Kidney tubule cell (primary cell): ENCODE data around the gene GMNN.
"Not testable (repeated sequence)": the region's sequence is repeated elsewhere in the genome, so short reads cannot be mapped to it uniquely, and the experiment has no call there.

ENCODE experiments used
- DNase-seq: peaks from one replicate; pipeline ENCODE4 v3.0.0-alpha.2; 2018; ENCODE audit warnings: low spot score

The GMNN gene

DNA sequence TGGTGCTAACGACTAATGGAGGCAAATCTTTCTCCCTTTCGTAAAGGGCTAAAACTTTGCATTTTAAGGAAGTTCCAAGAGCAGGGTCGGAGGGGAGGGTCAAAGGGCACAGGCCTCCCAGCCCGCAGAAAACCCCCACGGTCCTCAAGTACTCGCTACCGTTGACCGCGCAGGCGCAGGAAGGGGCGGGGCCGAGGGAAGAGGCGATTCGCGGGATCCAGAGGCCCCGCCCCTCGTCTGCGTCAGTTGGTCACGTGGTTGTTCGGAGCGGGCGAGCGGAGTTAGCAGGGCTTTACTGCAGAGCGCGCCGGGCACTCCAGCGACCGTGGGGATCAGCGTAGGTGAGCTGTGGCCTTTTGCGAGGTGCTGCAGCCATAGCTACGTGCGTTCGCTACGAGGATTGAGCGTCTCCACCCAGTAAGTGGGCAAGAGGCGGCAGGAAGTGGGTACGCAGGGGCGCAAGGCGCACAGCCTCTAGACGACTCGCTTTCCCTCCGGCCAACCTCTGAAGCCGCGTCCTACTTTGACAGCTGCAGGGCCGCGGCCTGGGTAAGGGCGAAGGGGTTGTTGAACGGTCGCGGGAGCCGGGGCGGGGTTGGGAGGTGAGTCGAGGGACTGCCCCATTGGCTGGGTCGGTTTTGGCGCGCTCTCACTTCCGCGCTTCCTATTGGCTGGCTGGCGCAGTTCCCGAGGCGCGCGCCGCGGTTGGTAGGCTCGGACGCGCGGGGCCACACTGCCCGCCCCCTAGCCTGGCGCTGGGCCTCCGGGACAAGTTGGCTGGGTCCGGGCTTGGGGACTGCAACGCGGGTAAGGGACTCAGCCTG lies at the start of gene GMNN:
GMNN (plus strand) TSS at position 242 of the 824 bp plus-strand sequence. CDS start 2,310 bp downstream, outside the sequence.
- peak; percentile 92 for DNase-seq

DNA sequence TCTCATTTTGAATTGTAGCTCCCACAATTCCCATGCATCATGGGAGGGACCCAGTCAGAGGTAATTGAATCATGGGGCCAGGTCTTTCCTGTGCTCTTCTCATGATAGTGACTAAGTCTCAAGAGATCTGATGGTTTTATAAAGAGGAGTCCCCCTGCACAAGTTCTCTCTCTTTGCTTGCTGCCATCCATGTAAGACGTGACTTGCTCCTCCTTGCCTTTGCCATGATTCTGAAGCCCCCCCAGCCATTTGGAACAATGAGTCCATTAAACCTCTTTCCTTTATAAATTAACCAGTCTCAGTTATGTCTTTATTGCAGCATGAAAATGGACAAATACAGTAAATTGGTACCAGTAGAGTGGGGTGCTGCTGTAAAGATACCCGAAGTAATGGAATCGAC lies 44.1 kb upstream of the GMNN start:
- DNase-seq, result not testable (repeated sequence)

- DNase-seq, result not testable (repeated sequence)
Observed at GRCh38 chr6:24731456-24732134, 43.1 kb upstream of the GMNN start.

- no peak for DNase-seq
Observed at GRCh38 chr6:24734166-24734565, 40.6 kb upstream of the GMNN start.

DNA sequence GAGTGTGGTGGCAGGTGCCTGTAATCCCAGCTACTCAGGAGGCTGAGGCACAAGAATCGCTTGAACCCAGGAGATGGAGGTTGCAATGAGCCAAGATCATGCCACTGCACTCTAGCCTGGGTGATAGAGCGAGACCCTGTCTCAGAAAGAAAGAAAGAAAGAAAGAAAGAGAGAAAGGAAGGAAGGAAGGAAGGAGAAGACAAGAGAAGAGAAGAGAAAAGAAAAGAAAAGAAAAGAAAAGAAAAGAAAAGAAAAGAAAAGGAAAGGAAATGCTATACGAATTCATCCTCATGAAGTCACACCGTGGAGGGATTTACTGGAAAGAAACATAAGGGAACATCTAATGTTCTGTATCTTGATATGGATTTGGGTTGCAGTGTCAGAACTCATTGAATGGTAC lies 40.0 kb upstream of the GMNN start:
- DNase-seq, result not testable (repeated sequence)

- DNase-seq, result no peak
Observed at GRCh38 chr6:24738741-24739140, 36.0 kb upstream of the GMNN start.

DNA sequence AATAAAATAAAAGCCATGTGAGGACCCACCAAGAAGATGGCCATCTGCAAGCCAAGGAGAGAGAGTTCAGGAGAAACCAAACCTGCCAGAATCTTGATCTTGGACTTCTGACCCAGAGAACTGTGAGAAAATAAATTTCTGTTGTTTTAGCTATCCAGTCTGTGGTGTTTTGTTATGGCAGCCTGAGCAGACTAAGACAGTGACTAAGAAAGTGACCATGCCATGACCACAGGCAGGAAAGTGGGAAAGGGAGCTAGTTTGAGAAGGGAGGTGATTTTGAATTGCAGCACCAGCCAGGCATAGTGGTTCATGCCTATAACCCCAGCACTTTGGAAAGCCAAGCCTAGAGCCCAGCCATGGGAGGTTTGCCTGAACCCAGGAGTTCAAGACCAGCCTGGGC lies 33.9 kb upstream of the GMNN start:
- peak; percentile 63 for DNase-seq

DNA sequence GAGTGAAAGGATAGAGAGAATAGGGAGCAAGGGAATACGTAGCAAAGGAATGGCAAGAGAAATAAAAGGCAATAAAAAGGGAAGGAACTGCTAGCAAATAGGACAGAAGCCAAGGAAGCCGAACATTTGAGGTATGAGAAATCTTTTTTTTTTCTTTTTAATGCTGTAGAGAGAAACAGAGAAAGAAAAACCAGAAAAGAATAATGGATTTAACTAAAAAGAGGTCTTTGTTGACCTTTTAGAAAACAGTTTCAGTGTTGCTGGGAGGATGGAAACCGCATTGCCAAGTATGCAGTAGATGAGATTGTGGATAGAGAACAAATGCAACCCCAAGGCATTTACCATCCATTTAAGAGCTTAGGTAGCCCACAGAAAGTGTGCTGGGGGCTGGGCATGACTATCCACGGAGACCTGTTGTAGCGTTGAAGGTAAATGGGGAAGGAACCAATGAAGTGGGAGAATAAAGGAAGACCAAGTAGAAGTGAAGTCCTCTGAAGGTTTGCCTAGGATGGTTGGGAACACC lies 32.5 kb upstream of the GMNN start:
- DNase-seq, result no peak

DNA sequence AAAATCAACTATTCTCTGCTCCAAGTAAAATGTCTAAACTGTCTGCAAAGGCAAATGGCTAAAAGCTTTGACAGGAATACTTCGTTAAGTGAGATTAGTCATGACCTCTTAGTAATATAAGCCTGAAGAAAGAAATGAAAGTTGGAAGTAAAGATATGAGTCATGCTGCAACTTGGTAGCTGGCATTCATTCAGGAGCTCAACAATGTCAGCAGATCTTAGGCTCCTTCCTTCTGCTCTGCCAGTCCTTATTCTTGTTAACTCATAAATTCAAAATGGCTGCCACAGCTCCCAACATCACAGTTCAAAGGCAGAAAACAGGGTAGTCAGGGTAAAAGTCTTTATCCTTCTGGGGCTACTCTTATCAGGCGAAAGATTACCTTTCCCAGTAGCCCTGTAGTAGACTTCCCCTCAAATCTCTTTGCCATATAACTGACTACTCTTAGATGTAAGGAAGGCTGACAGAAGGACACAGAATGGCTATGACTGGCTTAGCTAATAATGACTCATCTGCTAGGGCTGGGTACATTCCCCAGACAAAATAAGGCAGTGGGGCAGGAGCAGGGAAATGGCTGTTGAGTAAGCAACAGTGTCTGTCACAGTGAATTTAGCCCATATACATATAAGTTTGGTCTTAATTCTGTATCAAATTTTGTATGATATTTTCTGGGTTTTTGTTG lies 31.3 kb upstream of the GMNN start:
- DNase-seq, result peak; percentile 96

- DNase-seq, result no peak
Observed at GRCh38 chr6:24743944-24744335, 30.8 kb upstream of the GMNN start.

GRCh38 chr6:24744911-24745310 lies 29.8 kb upstream of the GMNN start:
- no peak for DNase-seq

DNA sequence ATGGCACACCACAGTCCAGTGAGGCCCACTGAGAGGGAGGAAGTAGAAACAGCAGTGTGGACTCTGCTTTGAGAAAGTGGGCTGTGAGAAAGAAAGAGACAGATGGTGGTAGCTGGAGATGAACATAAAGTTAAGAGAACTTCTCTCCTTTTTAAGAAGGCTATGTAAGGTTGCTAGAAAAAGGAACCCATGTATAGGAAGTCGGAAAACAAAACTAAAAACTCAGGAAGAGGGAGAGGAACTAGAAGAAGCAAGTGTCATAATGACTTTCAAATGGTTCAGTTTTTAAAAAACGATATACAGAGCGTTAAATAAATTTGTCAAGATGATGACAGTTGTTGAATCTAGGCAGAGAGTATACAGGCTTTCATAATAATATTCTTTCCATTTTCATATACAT lies 25.4 kb upstream of the GMNN start:
- no peak for DNase-seq

- not testable (repeated sequence) for DNase-seq
Observed at GRCh38 chr6:24750878-24751277, 23.9 kb upstream of the GMNN start.

GRCh38 chr6:24752503-24752902 lies 22.2 kb upstream of the GMNN start:
- no peak for DNase-seq

- DNase-seq, result no peak
Observed at GRCh38 chr6:24752917-24753492, 21.7 kb upstream of the GMNN start.

GRCh38 chr6:24753545-24753944 lies 21.2 kb upstream of the GMNN start:
- peak; percentile 71 for DNase-seq

- not testable (repeated sequence) for DNase-seq
Observed at GRCh38 chr6:24754378-24754777, 20.4 kb upstream of the GMNN start.

DNA sequence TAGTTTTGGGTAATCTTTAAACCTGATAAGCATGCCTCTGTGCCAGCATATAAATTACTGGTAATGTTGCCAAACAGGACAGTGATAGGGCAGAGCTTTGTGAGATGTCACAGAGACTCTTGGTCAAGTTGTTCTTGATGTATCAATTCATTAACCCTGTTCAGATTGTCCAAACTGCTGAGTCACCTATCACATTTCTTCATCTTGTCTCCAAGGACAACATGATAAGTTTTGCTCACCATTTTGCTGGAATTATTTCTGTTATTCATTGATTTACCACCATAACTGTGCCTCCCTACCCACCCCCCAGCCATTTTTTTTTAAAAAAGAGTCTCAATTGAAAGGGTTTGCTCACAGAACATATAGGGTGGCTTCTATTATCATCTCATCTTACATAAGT lies 19.5 kb upstream of the GMNN start:
- peak; percentile 31 for DNase-seq

- no peak for DNase-seq
Observed at GRCh38 chr6:24757611-24758010, 17.1 kb upstream of the GMNN start.

DNA sequence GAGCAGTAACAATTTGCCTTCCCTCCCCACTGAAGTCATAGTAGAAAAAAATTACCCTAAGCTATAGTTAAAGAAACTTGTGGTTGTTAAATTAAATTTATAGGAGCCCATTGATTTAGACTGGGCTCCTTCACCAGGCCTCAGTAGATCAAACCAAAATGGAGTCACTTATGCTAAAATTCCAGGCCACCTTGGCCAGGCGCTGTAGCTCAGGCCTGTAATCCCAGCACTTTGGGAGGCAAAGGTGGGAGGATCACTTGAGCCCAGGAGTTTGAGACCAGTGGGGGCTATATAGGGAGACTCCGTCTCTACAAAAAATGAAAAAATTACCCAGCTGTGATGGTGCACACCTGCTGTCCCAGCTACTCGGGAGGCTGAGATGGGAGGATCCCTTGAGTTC lies 15.0 kb upstream of the GMNN start:
- no peak for DNase-seq

DNA sequence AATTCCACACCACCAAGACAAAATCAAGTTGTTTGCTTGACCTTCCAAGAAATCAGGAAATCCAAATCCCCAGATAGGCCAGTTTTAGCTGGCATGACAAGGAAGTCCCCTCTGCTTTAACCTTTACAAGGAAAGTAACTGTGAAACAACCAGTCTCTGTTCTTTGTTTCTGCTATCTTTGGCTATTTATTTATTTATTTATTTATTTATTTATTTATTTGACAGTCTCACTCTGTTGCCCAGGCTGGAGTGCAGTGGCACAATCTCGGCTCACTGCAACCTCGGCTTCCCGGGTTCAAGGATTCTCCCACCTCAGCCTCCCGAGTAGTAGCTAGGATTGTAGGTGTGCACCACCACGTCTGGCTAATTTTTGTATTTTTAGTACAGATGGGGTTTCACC lies 14.5 kb upstream of the GMNN start:
- no peak for DNase-seq

DNA sequence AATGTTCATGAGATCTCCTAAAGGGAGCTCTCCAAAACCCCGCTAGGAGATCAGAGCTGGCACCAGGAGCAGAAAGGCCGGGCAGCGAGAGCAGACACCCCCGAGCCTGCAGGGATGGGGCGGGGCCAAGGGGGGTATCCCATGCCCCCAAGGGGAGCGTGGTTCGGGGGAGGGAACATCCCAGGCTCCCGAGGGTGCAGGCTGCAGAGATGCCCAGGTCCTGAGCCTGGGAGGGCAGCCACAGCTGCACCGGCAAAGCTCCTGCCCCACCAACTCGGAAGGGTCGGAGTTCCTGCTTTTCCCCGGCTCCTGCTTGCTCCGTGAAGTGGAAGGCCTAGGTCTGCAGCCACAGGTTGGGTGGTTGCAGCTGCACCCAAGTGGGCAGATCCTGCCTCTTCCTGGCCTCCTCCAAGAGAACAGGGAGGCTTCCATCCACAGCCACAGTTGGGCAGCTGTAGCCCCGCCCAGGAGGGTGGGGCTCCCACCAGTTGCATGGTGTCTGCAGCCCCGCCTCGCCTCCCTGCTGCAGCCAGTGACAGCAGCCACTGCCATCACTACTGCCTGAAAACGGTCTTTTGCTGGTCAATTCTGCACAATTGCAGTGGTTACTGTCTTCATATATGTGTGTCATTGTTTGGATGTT lies 13.4 kb upstream of the GMNN start:
- no peak for DNase-seq
